NCI-H2227 (cell line): ENCODE results near the gene TNK2.
"Not testable (repeated sequence)": the region's sequence is repeated elsewhere in the genome, so short reads cannot be mapped to it uniquely, and the experiment has no call there.

ENCODE experiments used
- DNase-seq: peaks from one replicate; lab custom pipeline; 2025; ENCODE audit not compliant: unreplicated experiment; lab: John Stamatoyannopoulos, UW

The TNK2 gene

DNA sequence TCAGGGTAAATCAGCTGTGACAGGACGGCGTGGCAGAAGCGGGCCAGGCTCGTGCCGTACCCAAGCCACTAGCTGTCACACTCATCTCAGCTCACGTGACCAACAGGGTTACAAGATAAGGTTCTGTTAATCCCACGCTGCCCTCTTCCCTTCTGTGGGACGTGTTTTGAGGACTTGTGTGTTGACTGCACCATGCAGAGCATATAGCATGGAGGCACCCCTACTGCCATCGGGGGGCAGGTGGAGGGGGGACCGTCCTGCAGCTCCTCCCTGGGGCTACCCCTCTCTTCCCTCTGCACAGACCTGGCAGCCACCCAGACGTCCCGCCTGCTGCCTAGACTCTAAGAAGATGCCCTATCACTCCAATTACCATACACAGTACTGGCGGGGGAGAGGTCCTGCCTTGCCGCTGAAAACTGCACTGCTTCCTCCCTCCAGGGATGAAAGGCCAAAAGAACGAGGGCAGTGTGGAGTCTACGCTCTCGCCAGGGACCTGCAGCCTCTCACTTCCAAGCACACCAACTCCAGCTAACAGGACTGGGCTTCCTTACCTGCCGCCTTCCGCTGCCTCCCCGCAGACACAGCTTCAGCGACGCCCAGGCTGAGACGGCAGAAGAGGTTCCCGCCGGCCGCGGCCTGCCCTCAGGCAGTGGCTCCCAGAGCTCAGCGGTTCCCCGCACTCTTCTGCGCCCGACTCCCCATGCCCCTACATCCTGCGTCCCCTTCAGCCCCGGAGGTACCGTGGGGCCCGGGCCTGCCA lies at the start of gene TNK2:
TSS of gene TNK2 (minus strand) at position 618 of the 760 bp plus-strand sequence. CDS start 19,963 bp downstream, outside the sequence.
- peak; percentile 48 for DNase-seq

- DNase-seq = no peak
Observed at GRCh38 chr3:195956577-195956976, 48.2 kb upstream of the TNK2 start.

DNA sequence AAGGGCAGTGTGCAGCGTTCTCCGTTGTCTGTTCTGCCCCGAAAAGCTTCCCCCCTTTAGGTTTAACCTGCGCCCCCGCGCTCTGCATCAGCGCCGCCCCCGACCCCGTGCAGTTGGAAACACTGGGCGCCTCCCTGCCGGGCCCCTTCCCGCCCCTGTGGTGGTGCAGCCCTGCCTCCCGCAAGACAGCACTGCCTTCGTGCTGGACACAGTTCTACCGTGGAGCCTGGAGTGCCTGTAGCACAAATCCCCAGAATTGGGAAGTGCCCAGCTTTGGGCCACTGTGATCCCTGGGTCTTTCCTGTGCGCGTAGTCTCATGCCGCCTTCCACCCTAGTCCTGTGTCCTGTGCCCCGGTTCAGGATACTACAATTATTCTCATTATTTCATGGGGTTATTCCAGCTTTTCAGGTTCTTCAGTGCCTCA lies 47.1 kb upstream of the TNK2 start:
- not testable (repeated sequence) for DNase-seq

GRCh38 chr3:195954752-195955119 lies 46.4 kb upstream of the TNK2 start:
- DNase-seq = not testable (repeated sequence)

- DNase-seq = not testable (repeated sequence)
Observed at GRCh38 chr3:195954052-195954751, 45.9 kb upstream of the TNK2 start.

DNA sequence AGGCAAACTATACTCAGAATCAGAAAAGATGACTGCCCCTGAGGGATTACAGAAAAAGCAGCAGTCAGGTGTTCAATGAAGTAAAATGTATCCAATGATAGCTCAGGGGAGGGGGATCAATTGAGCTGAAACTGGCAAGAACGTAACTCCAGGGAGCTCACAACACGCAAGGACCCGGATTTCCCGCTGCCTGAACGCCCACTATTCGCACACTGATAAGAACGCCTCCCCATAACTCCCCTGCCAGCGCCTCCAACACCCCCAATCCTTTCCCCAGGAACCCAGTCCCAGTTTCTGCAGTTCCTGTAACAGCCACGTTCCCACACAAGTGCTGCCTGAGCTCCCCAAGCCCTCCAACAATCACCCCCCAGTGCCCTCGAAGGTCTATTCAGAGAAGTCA lies 44.2 kb upstream of the TNK2 start:
- DNase-seq = not testable (repeated sequence)

DNA sequence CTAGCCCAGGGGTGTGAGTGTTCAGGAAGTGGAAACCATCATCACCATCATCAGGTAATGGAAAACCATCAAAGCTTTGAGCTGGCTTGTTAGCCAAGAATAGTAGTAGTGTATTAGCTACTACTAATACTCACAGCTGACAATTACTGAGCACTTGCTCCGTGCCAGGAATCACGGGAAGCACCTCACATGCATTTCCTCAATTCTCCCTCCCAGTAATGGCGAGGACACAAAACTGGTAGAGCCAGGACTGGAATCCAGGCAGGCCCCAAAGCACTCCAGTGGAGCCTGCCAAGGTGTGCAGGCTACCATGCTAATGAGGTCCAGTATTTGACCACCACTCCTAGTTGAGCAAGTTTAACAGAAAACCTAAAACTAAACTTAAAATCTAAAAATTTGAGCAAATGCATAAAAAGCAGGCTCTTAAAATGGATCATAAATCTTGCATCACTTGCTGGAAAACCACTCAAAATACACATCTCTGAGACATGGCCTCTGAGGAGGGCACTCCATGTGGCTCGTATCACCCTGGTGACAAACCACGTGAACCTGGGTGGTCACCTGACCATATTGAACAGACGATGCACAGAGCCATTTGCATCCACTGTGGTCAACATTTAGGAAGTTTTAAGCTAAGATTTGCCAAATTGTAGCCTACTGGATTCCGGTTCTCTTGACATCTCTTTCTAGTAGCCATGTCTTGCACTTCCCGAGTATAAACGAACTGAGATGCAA lies 43.3 kb upstream of the TNK2 start:
- DNase-seq = not testable (repeated sequence)

- not testable (repeated sequence) for DNase-seq
Observed at GRCh38 chr3:195950731-195951130, 42.4 kb upstream of the TNK2 start.

GRCh38 chr3:195950164-195950563 lies 41.8 kb upstream of the TNK2 start:
- DNase-seq = not testable (repeated sequence)

- DNase-seq = not testable (repeated sequence)
Observed at GRCh38 chr3:195946910-195947699, 38.8 kb upstream of the TNK2 start.

- not testable (repeated sequence) for DNase-seq
Observed at GRCh38 chr3:195941265-195941815, 33.0 kb upstream of the TNK2 start.

DNA sequence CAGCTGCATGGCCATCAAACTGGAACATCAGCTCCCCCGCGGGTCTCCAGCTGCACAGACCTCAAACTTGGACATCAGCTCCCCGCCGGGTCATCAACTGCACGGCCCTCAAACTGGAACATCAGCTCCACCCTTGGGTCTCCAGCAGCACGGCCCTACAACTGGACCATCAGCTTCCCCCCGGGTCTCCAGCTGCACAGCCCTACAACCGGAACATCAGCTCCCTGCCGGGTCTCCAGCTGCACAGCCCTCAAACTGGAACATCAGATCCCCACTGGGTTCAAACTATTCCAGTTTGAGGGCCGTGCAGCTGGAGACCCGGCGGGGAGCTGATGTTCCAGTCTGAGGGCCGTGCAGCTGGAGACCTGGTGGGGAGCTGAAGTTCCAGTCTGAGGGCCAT lies 32.5 kb upstream of the TNK2 start:
- DNase-seq = not testable (repeated sequence)

DNA sequence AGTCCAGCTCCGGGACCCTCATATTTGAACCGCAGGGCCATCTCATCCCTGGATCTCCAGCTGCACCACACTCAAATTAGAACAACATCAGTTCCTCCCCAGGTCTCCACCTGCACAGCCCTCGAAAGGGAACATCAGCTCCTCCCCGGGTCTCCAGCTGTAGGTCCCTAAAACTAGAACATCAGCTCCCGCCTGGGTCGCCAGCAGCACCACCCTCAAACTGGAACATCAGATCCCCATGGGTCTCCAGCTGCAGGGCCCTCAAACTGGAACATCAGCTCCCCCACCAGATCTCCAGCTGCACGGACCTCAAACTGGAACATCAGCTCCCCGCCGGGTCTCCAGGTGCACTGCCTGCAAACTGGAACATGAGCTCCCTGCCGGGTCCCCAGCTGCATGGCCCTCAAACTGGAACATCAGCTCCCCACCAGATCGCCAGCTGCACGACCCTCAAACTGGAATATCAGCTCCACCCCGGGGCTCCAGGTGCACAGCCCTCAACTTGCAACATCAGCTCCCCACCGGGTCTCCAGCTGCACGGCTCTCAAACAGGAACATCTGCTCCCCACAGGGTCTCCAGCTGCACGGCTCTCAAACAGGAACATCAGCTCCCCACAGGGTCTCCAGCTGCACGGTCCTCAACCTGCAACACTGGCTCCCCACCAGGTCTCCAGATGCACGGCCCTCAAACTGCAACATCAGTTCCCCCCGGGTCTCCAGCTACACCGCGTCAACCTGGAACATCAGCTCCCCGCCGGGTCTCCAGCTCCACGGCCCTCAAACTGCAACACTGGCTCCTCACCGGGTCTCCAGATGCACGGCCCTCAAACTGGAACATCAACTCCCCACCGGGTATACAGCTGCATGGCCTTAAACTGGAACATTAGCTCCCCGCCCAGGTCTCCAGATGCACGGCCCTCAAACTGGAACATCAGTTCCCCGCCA lies 31.4 kb upstream of the TNK2 start:
- DNase-seq = not testable (repeated sequence)

DNA sequence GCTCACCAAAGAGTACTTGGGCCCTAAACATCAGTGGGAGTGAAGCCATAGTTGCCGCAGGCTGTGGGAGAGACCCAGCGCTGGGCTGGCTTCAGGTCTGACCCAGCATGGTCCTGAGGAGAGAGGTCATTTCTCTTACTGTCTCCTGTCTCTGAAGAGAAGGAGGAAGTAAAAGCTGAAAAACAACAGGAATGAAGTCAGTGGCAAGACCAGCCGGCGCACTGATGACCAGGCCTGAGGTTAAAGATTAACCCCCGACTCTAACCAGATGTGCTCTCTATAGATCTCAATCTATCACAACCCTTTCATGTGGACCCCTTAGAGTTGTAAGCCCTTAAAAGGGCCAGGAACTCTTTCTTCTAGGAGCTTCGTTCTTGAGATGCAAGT lies 24.7 kb upstream of the TNK2 start:
- DNase-seq = not testable (repeated sequence)

DNA sequence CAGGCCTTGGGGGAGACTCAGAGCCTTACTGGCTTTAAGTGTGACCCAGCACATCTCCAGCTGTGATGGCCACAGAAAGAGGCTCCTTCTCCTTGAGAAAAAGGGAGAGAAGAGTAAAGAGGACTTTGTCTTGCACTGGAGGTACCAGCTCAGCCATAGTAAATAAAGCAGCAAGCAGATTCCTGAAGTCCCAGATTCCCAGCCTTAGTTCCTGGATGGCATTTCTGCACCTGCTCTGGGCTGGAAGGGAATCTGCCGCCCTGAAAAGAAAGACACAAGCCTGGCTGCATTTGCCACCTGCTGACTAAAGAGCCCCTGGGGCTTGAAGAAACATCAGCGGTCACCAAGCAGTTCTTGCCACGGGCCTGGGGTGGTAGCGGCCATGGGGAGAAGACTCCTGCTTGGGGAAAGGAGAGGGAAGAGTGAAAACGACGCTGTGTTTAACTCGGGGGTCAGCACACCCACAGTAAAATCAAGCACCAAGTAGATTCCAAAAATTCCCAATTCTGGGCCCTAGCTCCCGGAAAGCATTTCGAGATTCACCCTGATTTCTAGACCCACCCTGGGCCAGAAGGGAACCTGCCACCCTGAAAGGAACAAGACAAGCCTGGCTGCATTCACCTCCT lies 24.2 kb upstream of the TNK2 start:
- DNase-seq = no peak

GRCh38 chr3:195931582-195932273 lies 23.4 kb upstream of the TNK2 start:
- no peak for DNase-seq

- DNase-seq = no peak
Observed at GRCh38 chr3:195929452-195929851, 21.1 kb upstream of the TNK2 start.

DNA sequence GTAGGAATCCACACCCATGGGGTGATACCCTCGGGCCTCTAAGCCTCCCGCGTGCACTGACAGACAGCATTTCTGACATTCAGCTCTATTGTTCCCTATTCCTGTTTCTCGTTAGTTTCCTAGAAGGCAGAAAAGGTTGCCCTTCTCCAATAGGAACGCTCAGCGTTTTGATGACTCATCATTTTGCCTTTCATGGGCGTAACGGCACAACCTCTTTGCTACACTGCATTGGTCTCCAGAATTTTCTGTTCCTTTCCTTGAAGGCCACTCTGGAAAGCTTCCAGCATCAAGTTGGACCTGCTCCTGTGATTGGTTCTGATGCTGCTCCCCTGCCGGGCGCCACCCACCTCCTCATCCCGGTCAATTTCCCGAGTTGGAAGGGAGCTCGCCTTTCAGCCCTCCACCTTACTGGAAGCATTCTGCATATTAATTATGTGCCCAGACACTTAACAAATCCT lies 13.0 kb upstream of the TNK2 start:
- DNase-seq = no peak
